GM21447 (cell line): ENCODE data around the gene OPN4.

Experiments used
- ATAC-seq: cut with Tn5 transposase; IDR thresholded peaks from one replicate; pipeline ENCODE4 v1.9.1; 2021; ENCODE audit not compliant: unreplicated experiment

OPN4 gene

DNA sequence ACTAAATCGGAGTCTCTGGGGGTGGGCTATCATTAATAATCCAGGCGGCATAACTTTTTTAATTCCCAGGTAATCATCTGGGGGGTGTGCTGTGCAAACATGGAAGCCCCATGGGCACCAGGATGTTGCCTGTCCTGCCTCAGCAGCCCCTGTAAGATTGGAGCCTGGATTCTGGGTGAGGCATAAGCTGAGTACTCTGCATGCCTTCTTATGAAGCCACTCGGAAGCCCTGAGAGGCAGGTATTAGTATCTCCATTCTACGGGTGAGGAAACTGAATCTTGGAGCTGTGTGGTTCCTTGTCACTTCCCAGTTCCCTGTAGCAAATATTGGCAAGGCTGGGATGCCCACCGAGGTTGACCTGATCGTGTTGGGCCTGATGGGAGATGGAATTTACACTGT lies 7.4 kb upstream of the OPN4 start:
- ATAC-seq: no peak

DNA sequence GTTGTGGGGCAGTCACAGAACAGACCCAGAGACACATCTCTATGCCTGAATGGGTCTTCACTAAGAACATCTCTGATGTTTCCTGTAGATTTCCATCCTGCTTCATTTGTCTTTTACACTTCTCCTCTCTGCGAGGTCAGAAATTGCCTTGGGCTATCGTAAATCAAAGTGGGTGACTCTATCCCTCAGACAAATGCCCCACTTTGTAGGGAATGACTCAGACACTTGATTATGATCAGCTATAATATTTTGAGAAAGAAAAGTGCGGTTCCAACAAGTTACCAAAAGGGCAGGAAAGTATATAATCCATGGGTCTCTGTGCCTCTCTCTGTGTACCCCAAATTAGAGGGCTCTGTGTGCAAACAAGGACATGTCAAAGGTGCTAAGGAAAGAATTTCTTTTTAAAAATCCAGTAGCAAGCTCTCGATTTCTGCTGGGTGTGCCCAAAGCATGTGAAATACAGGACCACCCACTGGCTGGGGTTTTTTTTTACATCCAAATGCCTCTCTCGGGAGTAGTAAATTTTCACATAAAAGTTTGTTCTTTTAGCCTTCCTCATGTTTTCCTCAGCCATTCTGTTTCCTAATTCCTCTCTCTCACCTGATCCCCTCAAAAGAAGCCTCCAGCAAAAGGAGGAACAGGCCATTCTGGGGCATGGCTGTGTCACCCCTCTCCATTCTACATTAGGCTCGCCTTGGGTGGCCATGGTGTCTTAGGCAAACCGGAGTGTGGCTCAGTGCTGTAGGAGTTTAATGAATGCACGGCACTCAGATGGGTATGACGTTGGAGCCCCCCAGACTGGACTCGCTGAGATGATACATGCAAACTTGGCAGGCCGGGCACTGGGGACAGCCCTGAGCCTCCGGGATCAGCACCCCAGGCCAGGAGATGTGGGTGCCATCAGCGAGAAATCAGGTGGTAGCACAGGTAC lies 6.3 kb upstream of the OPN4 start:
- ATAC-seq: no peak

DNA sequence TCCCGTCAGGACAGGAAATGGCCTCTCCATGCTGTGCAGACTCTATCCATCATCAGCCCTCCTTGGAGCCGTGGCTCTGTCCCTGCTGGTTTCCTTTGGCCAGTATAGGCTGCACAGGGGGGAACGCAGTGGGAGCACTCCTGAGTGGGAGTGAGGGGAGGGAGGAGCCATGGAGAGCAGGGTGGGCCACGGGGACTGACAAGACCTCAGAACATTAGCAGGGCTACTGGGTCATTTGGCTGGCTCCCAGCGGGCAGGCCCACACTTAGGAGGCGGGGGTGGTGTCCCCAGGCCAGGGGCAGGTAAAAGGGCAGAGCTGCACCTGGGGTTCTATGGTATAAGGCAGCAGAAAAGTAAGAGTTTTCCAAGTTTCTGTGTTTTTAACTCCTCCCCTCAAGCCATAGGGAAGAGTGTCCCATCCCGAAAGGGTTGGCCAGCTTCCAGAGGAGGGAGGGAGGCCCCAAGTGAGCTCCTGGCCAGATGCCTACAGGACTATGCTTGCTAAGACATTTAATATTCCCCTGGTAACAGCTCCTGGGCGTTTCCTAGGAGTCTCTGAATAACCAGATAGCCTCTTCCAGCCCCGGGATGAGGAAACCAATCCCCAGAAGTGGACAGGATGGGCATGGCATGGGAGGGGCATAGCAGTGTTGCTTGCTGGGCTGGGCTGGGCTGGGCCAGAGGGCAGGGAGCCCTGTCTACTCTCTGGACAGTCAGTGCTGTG lies 5.5 kb upstream of the OPN4 start:
- no peak for ATAC-seq

DNA sequence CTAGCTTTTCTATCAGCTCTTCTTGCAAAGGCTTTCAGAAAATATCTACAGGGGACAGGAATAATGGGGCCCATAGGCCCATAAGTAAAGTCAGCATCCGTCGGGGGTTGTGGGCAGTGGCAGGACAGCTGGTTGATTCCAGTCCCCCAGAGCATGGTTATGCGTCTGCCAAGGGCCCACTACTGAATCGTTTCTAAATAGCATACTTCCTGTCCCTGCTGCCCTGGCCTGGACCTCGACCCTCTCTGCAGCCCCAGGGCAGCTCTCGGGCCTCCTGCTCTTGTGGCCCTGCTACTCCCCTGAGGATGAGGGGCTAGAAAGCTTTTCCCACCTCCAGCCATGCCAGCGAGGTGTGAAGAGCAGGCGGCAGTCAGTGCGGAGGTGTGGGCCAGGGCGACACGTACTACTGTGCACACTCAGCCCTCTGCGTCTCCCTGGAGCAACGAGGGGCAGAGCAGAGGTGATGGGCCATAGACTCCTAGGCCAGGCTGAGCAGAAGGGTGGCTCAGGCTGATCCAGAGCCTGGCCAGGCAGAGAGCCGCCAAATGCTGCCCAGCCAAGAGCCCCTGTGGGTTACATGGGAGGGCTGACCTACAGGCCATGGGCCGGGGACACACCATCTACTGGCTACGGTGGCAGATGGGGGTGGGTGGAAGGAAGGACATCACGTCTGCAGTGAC lies 4.7 kb upstream of the OPN4 start:
- ATAC-seq: no peak

DNA sequence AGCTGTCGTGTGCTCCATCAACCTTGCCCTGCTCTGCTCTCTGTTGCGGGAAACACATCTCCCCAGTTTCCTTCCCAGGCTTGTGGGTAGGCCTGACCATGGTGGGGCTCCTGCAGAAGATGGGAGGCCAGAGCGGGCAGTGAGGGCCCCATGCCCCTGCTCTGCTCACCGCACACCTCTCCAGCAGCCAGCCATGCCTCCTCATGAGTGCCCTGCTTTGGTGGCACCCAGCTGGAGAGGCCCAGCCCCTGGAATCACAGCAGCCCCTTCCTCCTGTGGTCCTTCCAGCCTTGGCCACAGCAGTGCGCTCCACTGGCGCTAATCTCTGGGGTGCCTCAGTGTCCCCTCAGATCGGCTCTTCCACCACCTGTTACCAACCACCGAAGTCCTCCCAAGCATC lies 4.2 kb upstream of the OPN4 start:
- ATAC-seq: no peak

DNA sequence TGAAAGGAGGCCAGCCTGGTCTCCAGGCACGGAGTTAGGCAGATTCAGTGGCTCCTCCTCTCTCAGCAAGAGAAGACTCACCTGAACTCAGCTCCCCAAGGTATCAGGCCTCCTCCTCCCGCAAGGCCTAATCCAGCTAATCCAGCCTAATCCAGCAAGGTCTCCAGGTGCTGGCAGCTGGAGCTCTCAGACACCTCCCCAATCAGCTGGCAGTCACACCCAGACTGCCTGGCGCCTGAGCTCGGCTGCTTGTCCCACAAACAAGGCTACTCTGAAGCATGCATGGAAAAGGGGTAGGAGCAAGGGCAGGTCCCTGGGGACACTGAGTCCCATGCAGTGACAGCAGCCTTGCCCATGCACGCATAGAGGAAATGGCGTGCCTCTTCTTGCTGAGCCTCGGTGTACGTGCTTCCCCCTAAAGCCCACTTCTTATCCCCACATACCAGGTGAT lies 3.3 kb upstream of the OPN4 start:
- no peak for ATAC-seq

DNA sequence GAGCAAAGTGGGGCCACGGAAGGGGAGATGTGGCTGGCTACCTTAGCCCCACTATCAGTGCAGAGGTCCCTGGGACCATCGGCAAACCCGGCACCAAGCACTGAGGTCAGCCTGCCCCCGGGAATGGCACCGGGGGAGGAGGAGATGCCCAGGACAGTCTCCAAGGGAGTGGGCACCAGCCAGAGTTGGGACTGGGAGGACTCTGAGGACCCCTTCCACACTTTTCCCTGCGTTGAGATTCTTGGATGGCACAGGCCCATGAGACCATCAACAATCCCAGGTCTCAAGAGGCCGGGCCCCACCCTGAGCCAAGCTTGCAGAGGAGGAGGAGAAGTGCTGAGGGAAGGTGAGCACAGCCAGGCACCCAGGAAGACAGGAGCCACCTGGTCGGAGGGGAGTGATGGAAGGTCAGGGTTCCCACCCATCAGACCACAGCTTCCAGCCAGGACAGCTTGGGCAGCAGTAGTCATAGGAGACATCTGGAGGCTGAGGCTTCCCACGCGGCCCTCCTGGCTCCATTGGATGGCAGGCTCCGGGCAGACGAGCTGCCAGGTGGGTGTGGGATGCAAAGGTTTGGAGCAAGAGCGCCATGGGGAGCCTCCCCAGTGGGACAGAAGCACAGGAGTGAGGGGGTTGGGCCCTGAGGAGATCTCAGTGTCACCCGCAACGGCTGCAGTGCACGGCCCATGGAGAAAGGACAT lies 2.6 kb upstream of the OPN4 start:
- no peak for ATAC-seq

DNA sequence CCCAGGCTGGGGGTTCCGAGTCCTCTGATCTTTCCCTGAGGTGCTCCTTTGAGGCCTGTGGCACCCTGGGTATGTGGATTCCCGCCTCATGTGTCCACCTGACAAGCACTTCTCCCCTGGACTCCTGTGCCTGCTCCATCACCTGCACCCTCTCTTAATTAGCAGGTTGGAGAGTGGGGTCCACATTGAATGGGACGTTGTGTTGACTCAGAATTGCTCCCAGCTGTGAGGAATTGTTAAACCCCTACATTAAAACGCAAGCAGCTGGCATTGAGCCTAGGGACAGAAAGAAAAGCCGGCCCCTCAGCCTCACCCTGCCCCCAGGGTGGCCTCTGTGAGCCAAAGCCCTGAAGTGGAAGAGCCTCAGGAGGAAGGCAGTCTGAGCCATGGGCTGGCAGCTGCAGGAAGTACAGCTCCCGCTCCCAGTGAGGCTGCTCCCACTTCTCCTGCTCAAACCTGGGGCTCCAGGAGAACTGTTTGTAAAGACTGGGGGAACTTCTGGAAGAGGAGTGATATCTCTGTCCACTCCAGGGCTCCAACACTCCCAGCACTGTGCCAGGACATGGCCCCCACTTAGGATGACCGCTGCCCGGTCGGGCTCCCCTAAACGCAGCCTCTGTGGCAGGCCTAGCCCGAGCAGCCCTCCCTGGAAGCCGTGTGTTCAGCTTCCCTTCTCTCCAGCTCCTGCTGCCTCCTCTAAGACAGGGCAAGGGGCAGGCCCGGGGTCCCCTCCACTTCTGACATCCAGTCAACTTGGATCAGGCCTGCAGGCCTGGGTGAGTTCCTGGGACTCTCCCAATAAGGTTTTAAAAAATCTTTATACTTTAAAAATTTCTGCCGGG lies 1.8 kb upstream of the OPN4 start:
- no peak for ATAC-seq

DNA sequence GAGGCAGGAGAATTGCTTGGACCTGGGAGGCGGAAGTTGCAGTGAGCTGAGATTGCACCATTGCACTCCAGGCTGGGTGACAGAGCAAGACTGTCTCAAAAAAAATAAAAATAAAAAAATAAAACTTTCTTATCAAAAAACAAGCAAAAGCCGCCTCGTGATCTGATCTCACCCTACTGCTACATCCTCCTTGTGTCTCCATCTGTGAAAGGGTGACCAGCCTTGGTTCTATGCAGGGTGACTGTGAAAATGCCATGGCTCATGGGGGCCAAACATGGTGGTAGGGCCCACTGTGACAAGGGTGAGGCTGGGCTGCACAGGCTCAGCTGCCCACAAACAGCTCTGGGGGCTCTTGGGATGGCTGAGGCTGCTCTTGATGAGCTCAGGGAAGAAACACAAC lies 968 bp upstream of the OPN4 start:
- no peak for ATAC-seq

DNA sequence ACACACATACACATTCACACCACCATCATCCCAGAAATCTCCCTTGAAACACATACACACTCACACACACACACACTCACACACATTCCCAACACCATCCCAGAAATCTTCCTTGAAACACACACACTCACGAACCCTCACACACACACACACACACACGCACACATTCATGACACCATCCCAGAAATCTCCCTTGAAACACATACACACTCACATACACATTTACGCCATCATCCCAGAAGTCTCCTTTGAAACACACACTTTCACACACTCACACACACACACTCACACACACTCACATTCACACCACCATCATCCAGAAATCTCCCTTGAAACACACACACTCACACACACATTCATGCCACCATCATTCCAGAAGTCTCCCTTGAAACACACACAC lies 360 bp upstream of the OPN4 start:
- ATAC-seq: no peak

DNA sequence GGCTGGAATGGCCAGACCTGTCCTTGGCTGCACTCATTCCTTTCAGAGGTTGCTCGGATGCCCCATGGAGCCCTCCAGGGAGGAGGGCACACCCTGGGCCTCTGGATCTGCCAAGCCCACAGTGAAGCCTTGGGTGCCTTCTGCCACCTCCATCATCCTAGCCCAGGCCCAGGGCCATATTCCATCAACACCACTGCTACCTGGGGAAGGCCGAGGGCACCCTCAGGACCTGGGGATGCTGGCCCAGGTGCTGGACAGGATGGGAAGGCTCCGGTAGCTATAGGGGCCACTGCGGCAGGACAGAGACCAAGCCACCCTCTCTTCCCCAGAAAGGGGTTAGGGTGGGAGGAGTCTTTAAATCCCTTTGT lies 810 bp downstream of the OPN4 start:
- no peak for ATAC-seq

DNA sequence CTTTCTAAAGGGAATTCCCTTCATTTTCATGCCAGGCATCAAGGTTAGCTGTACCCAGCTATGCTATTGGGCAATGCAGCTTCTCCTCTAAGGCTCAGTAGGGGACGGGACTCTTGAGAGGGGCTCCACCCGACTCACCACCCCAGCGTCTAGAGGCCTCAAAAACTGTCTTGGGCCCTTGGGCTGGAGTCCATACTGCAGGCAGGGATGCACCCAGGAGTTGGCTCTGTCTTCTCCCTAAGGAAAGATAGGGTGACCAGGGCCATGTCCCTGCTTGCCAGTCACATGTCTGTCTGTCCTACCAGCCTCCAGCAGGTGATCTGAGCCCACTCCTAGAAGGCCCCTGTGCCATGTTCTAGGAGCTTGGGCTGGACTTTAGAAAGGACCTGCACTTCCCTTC lies 1.2 kb downstream of the OPN4 start:
- no peak for ATAC-seq

DNA sequence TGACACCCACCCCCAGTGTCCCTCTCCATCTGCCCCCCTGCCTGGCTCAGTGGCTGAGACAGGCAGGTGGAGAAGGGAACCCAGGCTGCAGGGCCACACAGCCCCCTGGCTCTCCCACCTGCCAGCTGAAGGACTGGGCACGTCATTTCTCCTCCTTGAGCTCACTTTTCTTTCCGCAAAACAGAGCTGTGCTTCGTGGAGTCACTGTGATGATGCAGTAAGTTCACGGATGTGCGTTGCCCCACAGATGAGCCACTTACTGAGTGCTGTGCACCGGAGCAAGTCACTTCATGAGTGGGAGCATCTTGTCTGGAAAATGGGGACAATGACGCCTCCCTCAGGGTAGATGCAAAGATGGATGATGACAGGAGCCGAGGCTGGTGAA lies 2.7 kb downstream of the OPN4 start:
- ATAC-seq: no peak

DNA sequence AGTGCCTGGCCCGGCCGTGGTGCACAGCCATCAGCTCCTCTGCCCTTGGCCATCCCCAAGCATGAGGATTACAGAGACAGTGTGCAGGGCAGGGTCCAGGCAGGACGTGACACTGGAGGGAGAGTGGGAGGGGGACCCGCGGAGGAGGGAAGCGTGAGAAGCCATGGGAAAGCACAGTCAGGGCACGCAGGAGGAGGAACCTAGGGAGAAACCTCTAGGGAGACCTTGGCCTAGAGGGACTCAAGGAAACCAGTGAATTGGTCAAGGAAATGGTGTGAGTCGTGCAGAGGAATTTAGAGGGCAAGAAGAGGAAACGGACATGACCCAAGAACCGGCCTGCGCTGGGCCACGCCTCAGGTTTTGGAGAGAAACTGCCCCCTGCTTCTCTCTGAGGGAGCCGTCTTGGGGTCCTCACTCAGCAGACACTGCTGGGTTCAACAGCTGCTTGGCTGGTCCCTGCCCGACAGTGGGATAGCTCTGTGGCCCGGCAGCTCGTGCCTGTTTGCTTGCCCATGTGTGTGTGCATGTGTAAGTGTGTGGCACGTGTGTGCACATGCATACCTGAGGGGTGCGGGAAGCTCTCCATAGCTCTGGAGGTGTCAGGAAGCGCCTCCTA lies 3.2 kb downstream of the OPN4 start:
- ATAC-seq: no peak

DNA sequence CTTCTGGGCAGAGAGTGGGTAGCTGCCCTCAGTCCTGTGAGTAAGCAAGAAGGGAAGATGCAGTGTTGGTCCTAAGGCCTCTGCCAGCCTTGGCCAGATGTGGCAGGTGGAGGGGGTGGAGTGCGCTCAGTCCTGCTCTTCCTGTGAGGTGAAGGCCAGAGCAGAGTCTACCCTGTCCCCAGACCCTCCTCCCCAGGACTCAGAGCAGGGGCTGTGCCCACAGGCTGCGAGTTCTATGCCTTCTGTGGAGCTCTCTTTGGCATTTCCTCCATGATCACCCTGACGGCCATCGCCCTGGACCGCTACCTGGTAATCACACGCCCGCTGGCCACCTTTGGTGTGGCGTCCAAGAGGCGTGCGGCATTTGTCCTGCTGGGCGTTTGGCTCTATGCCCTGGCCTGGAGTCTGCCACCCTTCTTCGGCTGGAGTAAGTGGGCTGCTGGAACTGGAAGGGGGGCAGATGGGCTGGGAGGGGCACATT lies 4.0 kb downstream of the OPN4 start:
- ATAC-seq: no peak

DNA sequence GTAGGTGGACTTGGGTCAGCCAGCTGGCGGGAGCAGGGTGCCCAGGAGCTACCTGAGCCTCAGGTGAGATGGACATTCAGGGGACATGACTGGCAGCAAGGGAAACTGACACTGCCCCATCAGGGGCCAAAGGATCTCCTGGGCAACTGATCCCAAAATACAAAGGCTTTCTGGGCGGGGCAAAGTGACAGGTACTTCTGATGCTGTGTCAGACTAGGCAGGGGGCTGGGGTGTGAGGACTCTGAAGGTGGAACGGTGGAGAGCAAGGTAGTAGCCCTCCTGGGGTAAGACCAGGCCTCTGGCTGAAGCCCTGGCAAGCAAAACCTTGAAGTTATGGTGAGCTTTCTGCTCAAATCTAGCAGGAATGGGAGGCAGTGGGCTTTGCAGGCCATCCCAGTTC lies 4.4 kb downstream of the OPN4 start:
- no peak for ATAC-seq

DNA sequence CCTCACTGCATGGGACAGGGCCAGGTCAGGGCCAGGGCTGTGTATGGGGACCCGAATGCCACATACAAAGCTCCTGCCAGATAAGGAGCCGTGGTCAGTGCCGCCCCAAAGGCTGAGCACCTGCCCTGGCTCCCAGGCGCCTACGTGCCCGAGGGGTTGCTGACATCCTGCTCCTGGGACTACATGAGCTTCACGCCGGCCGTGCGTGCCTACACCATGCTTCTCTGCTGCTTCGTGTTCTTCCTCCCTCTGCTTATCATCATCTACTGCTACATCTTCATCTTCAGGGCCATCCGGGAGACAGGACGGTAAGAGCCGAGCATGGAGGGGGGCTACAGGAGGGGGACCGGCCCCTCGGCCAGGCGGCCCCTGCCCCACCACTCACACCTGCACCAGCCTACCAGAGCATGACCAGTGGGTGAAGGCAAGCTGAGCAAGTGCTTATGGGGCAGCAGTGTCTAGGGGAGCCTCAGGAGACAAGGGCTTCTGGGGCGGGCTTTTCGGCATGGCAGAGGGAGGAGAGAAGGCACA lies 4.9 kb downstream of the OPN4 start:
- no peak for ATAC-seq

DNA sequence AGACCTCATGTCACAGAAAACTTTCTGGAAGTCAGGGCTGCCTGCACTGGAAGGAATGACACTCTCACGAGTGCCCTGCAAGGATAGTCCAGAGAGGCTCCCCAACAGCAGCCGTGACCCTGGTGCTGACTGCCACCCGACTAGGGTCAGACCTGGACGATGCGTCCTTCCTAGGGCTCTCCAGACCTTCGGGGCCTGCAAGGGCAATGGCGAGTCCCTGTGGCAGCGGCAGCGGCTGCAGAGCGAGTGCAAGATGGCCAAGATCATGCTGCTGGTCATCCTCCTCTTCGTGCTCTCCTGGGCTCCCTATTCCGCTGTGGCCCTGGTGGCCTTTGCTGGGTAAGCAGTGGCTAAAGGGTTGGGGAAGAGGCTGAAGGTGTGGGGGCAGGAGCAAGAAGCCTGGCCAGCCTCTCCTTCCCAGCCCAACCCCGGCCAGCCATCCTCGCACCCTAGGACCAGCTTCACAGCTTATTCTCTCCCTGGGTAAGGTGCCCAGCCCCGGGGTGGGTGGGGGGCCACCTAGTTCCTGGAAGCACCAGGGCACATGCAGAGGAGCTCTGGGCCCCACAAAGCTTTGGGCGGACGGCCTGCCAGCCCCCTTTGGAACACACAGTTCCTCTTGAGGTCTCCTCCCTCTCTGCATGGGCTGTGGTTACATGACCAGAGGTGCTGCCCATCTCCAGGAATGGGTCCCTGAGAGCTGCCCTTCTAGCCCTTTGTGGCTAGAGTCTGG lies 5.5 kb downstream of the OPN4 start:
- no peak for ATAC-seq
